Measurements from ENCODE around the gene TWF1. TPM values are rescaled to one million over a fixed set of nuclear protein-coding genes. Genes with fewer than 3 reads are reported as not detected.

TWF1 gene
- polyA plus RNA-seq, 1 donor from 2014 or later = 97.2 TPM

GRCh38 chr12:43835656-43836474 is 29.7 kb upstream of the TWF1 start, which contains the start of gene TMEM117:
Gene TMEM117 (plus strand): TSS chr12:43836081.
- H3K27ac ChIP-seq (ENCODE audit: low read length) = no peak within 1 kb of the TSS
- no peaks in the 10 kb centered on the region for H3K79me2 ChIP-seq (replicated peaks; ENCODE audit: insufficient read depth, low read length)
- peak within 1 kb of the TSS; percentile 38 for H2AFZ ChIP-seq (ENCODE audit: low read depth, low read length)
- H3K9me3 ChIP-seq (ENCODE audit: low read length) = no peaks in the 10 kb centered on the region
- H3K4me3 ChIP-seq (ENCODE audit: low read length) = peak within 1 kb of the TSS; percentile 75
- H3F3A ChIP-seq (ENCODE audit: insufficient read depth, low read length, poor library complexity, severe bottlenecking) = no peaks in the 10 kb centered on the region
- no peaks in the 10 kb centered on the region for H4K20me1 ChIP-seq (ENCODE audit: insufficient read depth)
- no peaks in the 10 kb centered on the region for H3K9me2 ChIP-seq (ENCODE audit: insufficient read depth, low read length)
- no peaks in the 10 kb centered on the region for H3K36me3 ChIP-seq (ENCODE audit: insufficient read depth, low read length)
- H3K27me3 ChIP-seq (ENCODE audit: insufficient read depth, low read depth, low read length) = peaks cover 24% of the 10 kb centered on the region
- H3K4me2 ChIP-seq (ENCODE audit: low read length) = peak within 1 kb of the TSS; percentile 3
- H3K9ac ChIP-seq (ENCODE audit: low read length) = peak within 1 kb of the TSS; percentile 63
- TF ChIP-seq EZH2 (IDR thresholded peaks at IDR 0.05; ENCODE audit: borderline replicate concordance, insufficient read depth, low read length, poor library complexity, severe bottlenecking) = no peak
- TF ChIP-seq CTCF (IDR thresholded peaks at IDR 0.05; ENCODE audit: poor library complexity, severe bottlenecking) = peak; percentile 27
- TF ChIP-seq RAD21 (conservative IDR thresholded peaks at IDR 0.05) = no peak
- TF ChIP-seq MXI1 (conservative IDR thresholded peaks at IDR 0.05; ENCODE audit: poor library complexity, severe bottlenecking) = peak; percentile 55
- TF ChIP-seq TAF1 (IDR thresholded peaks at IDR 0.05; ENCODE audit: low read depth) = no peak
- no peak for TF ChIP-seq REST (IDR thresholded peaks at IDR 0.05; ENCODE audit: borderline replicate concordance)
- peak; percentile 35 for TF ChIP-seq EP300 (conservative IDR thresholded peaks at IDR 0.05; ENCODE audit: poor library complexity, severe bottlenecking)
- TF ChIP-seq POLR2AphosphoS5 (IDR thresholded peaks at IDR 0.05) = no peak
- TF ChIP-seq SMC3 (conservative IDR thresholded peaks at IDR 0.05; ENCODE audit: poor library complexity) = peak; percentile 10

- Histone ChIP-seq H2AFZ (ENCODE audit: low read depth, low read length) (no peak overlapping the region), H3K27ac (ENCODE audit: low read length) (no peak overlapping the region), H3K27me3 (ENCODE audit: insufficient read depth, low read depth, low read length) (peaks cover 24% of the 10 kb centered on the region), H3K9me3 (ENCODE audit: low read length) (no peaks in the 10 kb centered on the region), H3K36me3 (ENCODE audit: insufficient read depth, low read length) (no peaks in the 10 kb centered on the region), H3K9ac (ENCODE audit: low read length) (peak overlapping the region; percentile 63), H4K20me1 (ENCODE audit: insufficient read depth) (no peaks in the 10 kb centered on the region), H3K9me2 (ENCODE audit: insufficient read depth, low read length) (no peaks in the 10 kb centered on the region), H3F3A (ENCODE audit: insufficient read depth, low read length, poor library complexity, severe bottlenecking) (no peaks in the 10 kb centered on the region), H3K4me3 (ENCODE audit: low read length) (peak overlapping the region; percentile 75), H3K4me2 (ENCODE audit: low read length) (no peak overlapping the region), H3K79me2 (replicated peaks; ENCODE audit: insufficient read depth, low read length) (no peaks in the 10 kb centered on the region)
- TF ChIP-seq POLR2AphosphoS5 (IDR thresholded peaks at IDR 0.05) = no peak
- TF ChIP-seq EP300 (conservative IDR thresholded peaks at IDR 0.05; ENCODE audit: poor library complexity, severe bottlenecking) = no peak
- TF ChIP-seq EZH2 (IDR thresholded peaks at IDR 0.05; ENCODE audit: borderline replicate concordance, insufficient read depth, low read length, poor library complexity, severe bottlenecking) = no peak
- no peak for TF ChIP-seq TAF1 (IDR thresholded peaks at IDR 0.05; ENCODE audit: low read depth)
- TF ChIP-seq MXI1 (conservative IDR thresholded peaks at IDR 0.05; ENCODE audit: poor library complexity, severe bottlenecking) = no peak
- TF ChIP-seq CTCF (IDR thresholded peaks at IDR 0.05; ENCODE audit: poor library complexity, severe bottlenecking) = no peak
- no peak for TF ChIP-seq RAD21 (conservative IDR thresholded peaks at IDR 0.05)
Observed at GRCh38 chr12:43835264-43835655, 29.1 kb upstream of the TWF1 start.
